K562 (cell line): ENCODE data around the gene RTL1. TPM values are rescaled to one million over a fixed set of nuclear protein-coding genes. Genes with fewer than 3 reads are reported as not detected.

Source experiments
- ATAC-seq: fragments of 200-7000 bp; cut with Tn5 transposase; 3 replicates; pipeline ENCODE4 v1.9.1; 2020; ENCODE audit warnings: moderate library complexity
- BruUV-seq: library from RNA; stranded (reverse); fragments of 400-500 nt; replicated peaks from 2 replicates; lab custom pipeline; 2021; lab: Mats Ljungman, UMichigan
- CTCF ChIA-PET: fragments of 300-600 bp; formaldehyde crosslinking; extraction: SDS; loops from one replicate; lab custom pipeline; 2021; ENCODE audit warnings: low intra/inter-chr PET ratio; lab: Yijun Ruan, JAX
- POLR2A ChIA-PET: fragments of 300-600, 350-650 bp; sonication (Branson Sonifier 250); formaldehyde crosslinking; extraction: SDS; loops from one replicate; lab custom pipeline; 2021; ENCODE audit warnings: antibody characterized with exemption, inconsistent platforms; lab: Yijun Ruan, JAX
- DNase-seq, 4 experiments: peaks; one replicate each; pipeline versions ENCODE4 v3.0.0 to v3.0.0-alpha.2; 2011 to 2018; ENCODE audit warnings: low spot score in 3 of 4, mixed read lengths in 3 of 4; ENCODE audit errors: extremely low read depth in 1 of 4
- FAIRE-seq: peaks from 2 replicates; lab custom pipeline; 2011; peaks lifted over from hg19 to GRCh38; lab: Jason Lieb, UNC
- H2AFZ ChIP-seq: 2 replicates; pipeline ENCODE4 v1.6.0; 2011; ENCODE audit warnings: low read depth, low read length, control low read depth, inconsistent platforms
- H3K27ac ChIP-seq: fragments of 200-600 bp; 3 replicates; pipeline ENCODE4 v1.8.0; 2011; ENCODE audit warnings: low read depth, mild to moderate bottlenecking, control low read depth, inconsistent platforms, low read length, moderate library complexity, mixed read lengths; ENCODE audit errors: extremely low read depth
- H3K27me3 ChIP-seq, 2 experiments: fragments of 300-600 bp in 1 of 2; 2 replicates in 1 of 2; 3 replicates in 1 of 2; pipeline versions ENCODE4 v1.6.0 to v1.8.0; 2011; ENCODE audit warnings: inconsistent platforms in 2 of 2, low read length in 2 of 2, mild to moderate bottlenecking in 1 of 2, mixed read lengths in 1 of 2, moderate library complexity in 1 of 2; ENCODE audit not compliant: control insufficient read depth in 2 of 2, insufficient read depth in 2 of 2
- H3K36me3 ChIP-seq: fragments of 300-600 bp; 3 replicates; pipeline ENCODE4 v1.8.0; 2011; ENCODE audit warnings: mild to moderate bottlenecking, low read length, inconsistent platforms; ENCODE audit not compliant: control insufficient read depth, insufficient read depth
- H3K4me1 ChIP-seq, 2 experiments: fragments of 200-600 bp in 1 of 2; replicated peaks in 1 of 2; 2 replicates in 1 of 2; 3 replicates in 1 of 2; pipeline versions ENCODE4 v1.5.1 to v1.8.0; 2011; ENCODE audit warnings: inconsistent platforms in 2 of 2, low read length in 2 of 2, mild to moderate bottlenecking in 1 of 2, mixed read lengths in 1 of 2, moderate library complexity in 1 of 2; ENCODE audit not compliant: control insufficient read depth in 2 of 2, insufficient read depth in 2 of 2
- H3K4me2 ChIP-seq: 2 replicates; pipeline ENCODE4 v1.6.1; 2011; ENCODE audit warnings: low read length, control low read depth, inconsistent platforms, mixed read lengths; ENCODE audit not compliant: insufficient read depth
- H3K4me3 ChIP-seq: fragments of 200-600 bp; sonication (generic), shearing (Covaris generic); 2 replicates; pipeline ENCODE4 v1.5.1; 2016; ENCODE audit warnings: control low read depth, inconsistent platforms
- H3K79me2 ChIP-seq: fragments of 200-600 bp; 3 replicates; pipeline ENCODE4 v1.8.0; 2011; ENCODE audit warnings: low read length, inconsistent platforms; ENCODE audit not compliant: control insufficient read depth, insufficient read depth
- H3K9ac ChIP-seq, 2 experiments: 2 replicates each; pipeline versions ENCODE4 v1.6.0 to v1.6.1; 2011; ENCODE audit warnings: low read depth in 2 of 2, low read length in 2 of 2, control low read depth in 1 of 2, inconsistent platforms in 1 of 2, mild to moderate bottlenecking in 1 of 2, mixed read lengths in 1 of 2; ENCODE audit not compliant: insufficient read depth in 1 of 2
- H3K9me1 ChIP-seq: one replicate; pipeline ENCODE4 v1.6.0; 2011; ENCODE audit warnings: inconsistent platforms, mild to moderate bottlenecking, low read length, moderate library complexity; ENCODE audit not compliant: control insufficient read depth, insufficient read depth
- H3K9me3 ChIP-seq: replicated peaks from 2 replicates; pipeline ENCODE4 v1.5.1; 2011; ENCODE audit warnings: low read depth, low read length, inconsistent platforms; ENCODE audit not compliant: control insufficient read depth, insufficient read depth
- H4K20me1 ChIP-seq: replicated peaks from 2 replicates; pipeline ENCODE4 v1.6.1; 2011; ENCODE audit warnings: low read length, inconsistent platforms, mixed read lengths; ENCODE audit not compliant: control insufficient read depth, insufficient read depth
- ADNP ChIP-seq: fragments of 200-800 bp; sonication (Bioruptor generic); IDR thresholded peaks from 2 replicates; pipeline ENCODE4 v1.6.1; 2016; ENCODE audit warnings: missing genetic modification characterization, missing compliant biosample characterization
- BHLHE40 ChIP-seq: IDR thresholded peaks from 2 replicates; pipeline ENCODE4 v1.6.1; 2011; ENCODE audit warnings: low read length, improper control_type of control experiment
- CTCF ChIP-seq, 3 experiments: IDR thresholded peaks in 2 of 3; conservative IDR thresholded peaks in 1 of 3; 2 replicates each; pipeline ENCODE4 v1.5.1; 2011 to 2012; ENCODE audit warnings: low read length in 3 of 3, mild to moderate bottlenecking in 3 of 3, control low read depth in 2 of 3, improper control_type of control experiment in 1 of 3, inconsistent platforms in 1 of 3, low read depth in 1 of 3, mixed read lengths in 1 of 3, moderate library complexity in 1 of 3; ENCODE audit not compliant: insufficient read depth in 2 of 3
- MAFG ChIP-seq: fragments of 450-650 bp; conservative IDR thresholded peaks from 2 replicates; pipeline ENCODE4 v1.6.1; 2016; ENCODE audit warnings: missing genetic modification characterization, missing compliant biosample characterization
- MAZ ChIP-seq, 2 experiments: fragments of 450-650 bp in 1 of 2; sonication (generic) in 1 of 2; formaldehyde crosslinking; IDR thresholded peaks in 1 of 2; conservative IDR thresholded peaks in 1 of 2; 2 replicates each; pipeline versions ENCODE4 v1.4.0 to v1.5.0; 2020; ENCODE audit warnings: mild to moderate bottlenecking in 1 of 2, missing genetic modification reagents in 1 of 2
- REST ChIP-seq, 2 experiments: fragments of 450-650 bp; formaldehyde crosslinking in 1 of 2; IDR thresholded peaks; 2 replicates each; pipeline versions ENCODE4 v1.4.0 to v1.6.1; 2014 to 2020; ENCODE audit warnings: mild to moderate bottlenecking in 2 of 2, borderline replicate concordance in 1 of 2, low read depth in 1 of 2
- SMC3 ChIP-seq: conservative IDR thresholded peaks from 2 replicates; pipeline ENCODE4 v1.6.1; 2011; ENCODE audit warnings: low read depth, low read length, improper control_type of control experiment; ENCODE audit not compliant: insufficient read depth
- U2AF2 ChIP-seq: fragments of 200-400 bp; formaldehyde crosslinking; optimal IDR thresholded peaks from 2 replicates; pipeline ENCODE3; 2017; ENCODE audit warnings: low read depth, mild to moderate bottlenecking, low read length
- ZBTB17 ChIP-seq: fragments of 450-650 bp; formaldehyde crosslinking; IDR thresholded peaks from 2 replicates; pipeline ENCODE4 v1.4.0; 2020; ENCODE audit warnings: mild to moderate bottlenecking
- WGBS: fragments of 100-300 bp; shearing (Covaris generic); methylation state at CpG from one replicate; pipeline ENCODE4 v1.1.6; 2016; ENCODE audit warnings: low coverage, mixed read lengths; ENCODE audit not compliant: insufficient coverage; ENCODE audit errors: missing lambda C conversion rate; 5-methylcytosine and 5-hydroxymethylcytosine counted together
- in situ Hi-C: fragments of 300-500 bp; cut with MboI; formaldehyde crosslinking; loops from 4 replicates; pipeline ENCODE4 v1.15.0; 2018; ENCODE audit warnings: inconsistent platforms, mixed read lengths
- intact Hi-C: fragments of 100-400 bp; cut with micrococcal nuclease; formaldehyde crosslinking; loops from 2 replicates; pipeline ENCODE4 v1.14.2; 2022
- polyA plus RNA-seq, 8 experiments: library from polyadenylated mRNA; depleted of rRNA in 4 of 8; stranded (reverse) in 5 of 8; unstranded in 3 of 8; fragments of >200 nt; fragmentation: Nextera tagmentation in 2 of 8; fragmentation: Illumina TruSeq in 1 of 8; extraction: Ambion mirVana in 2 of 8; extraction: Trizol in 1 of 8; gene quantifications; 2 replicates each; pipeline versions ENCODE4 v1.2.1 to v1.2.3, GENCODE V29; 2011 to 2014; ENCODE audit warnings: inconsistent platforms in 1 of 8, missing spikeins in 1 of 8
- total RNA-seq, 7 experiments: library from RNA; depleted of rRNA in 6 of 7; stranded (reverse); fragments of >200 nt in 6 of 7; fragmentation: Illumina TruSeq in 2 of 7; extraction: Trizol in 2 of 7; gene quantifications; 2 replicates each; pipeline versions ENCODE4 v1.2.1 to v1.2.3, GENCODE V29; 2011 to 2021; ENCODE audit warnings: low replicate concordance in 1 of 7

The RTL1 gene
- total and polyA plus RNA-seq, 9 of the 15 experiments (the other 6 are each of a cell fraction or from before 2014, with no cell fraction given) = not detected

- H3K9me1 ChIP-seq = no peaks in the 10 kb centered on the region
- ChIA-PET CTCF (no interaction called here), POLR2A (no interaction called here)
- 46% methylated on average over 17 of the region's 45 CpGs for WGBS
- no peaks in the 10 kb centered on the region for H3K9me3 ChIP-seq
- no peak overlapping the region for H3K4me2 ChIP-seq
- peaks cover 12 to 33% of the 10 kb centered on the region in 2 experiments for H3K4me1 ChIP-seq
- H3K27me3 ChIP-seq = peaks cover 0 to 16% of the 10 kb centered on the region in 2 experiments; a peak in 3 of 5 replicates
- BruUV-seq = no TSS peak
- H3K9ac ChIP-seq = no peak overlapping the region
- ATAC-seq = 0 out of 3 replicates have a peak, but pooled peaks have one; percentile 23
- intact Hi-C loops (loop anchor here (5.0 to 10.0 kb wide), 4 partner anchors 180 to 723 kb away; no protein-coding TSS in a partner anchor), in situ Hi-C loops (loop anchor here (25.0 kb wide), 1 partner anchor 733 kb away; no protein-coding TSS in a partner anchor)
- DNase-seq = peak in 1 of 4 experiments; percentile 16
- H3K27ac ChIP-seq = no peak overlapping the region
- H2AFZ ChIP-seq = no peak overlapping the region
- H3K4me3 ChIP-seq = no peak overlapping the region
- H3K36me3 ChIP-seq = no peaks in the 10 kb centered on the region
- no peaks in the 10 kb centered on the region for H4K20me1 ChIP-seq
- H3K79me2 ChIP-seq = no peaks in the 10 kb centered on the region
- no peak for FAIRE-seq
- TF ChIP-seq MAZ (CRISPR knock-in tag; conservative IDR thresholded peaks at IDR 0.05 in 1 of 2, IDR thresholded peaks at IDR 0.05 in 1 of 2) (peak in 1 of 2 experiments; percentile 46; a peak in 1 of 4 replicates), SMC3 (0 out of 2 replicates have a peak, but pooled peaks have one; percentile 22), REST (IDR thresholded peaks at IDR 0.05; ENCODE audit: borderline replicate concordance) (0 out of 2 replicates have a peak, but pooled peaks have one; percentile 4), REST (CRISPR knock-in tag; IDR thresholded peaks at IDR 0.05; ENCODE audit: low read depth) (no peak), CTCF (IDR thresholded peaks at IDR 0.05 in 2 of 3, conservative IDR thresholded peaks at IDR 0.05 in 1 of 3; ENCODE audit: insufficient read depth in 2 of 3, low read depth in 1 of 3, low read length in 3 of 3) (peak in 2 of 3 experiments; percentile 46 to 47; a peak in 4 of 6 replicates), U2AF2 (no peak), BHLHE40 (peak; percentile 86), ADNP (tag) (no peak), ZBTB17 (no peak), MAFG (tag) (0 out of 2 replicates have a peak, but pooled peaks have one; percentile 6)
Measured at GRCh38 chr14:100904307-100905087, 975 bp upstream of the RTL1 start.
